Neural cell (in vitro differentiated cells): ENCODE measurements around the gene MACF1. TPM values are rescaled to one million over a fixed set of nuclear protein-coding genes. Genes with fewer than 3 reads are reported as not detected.

ENCODE experiments used
- H2AFZ ChIP-seq: fragments of 200-600, 300-800 bp; sonication (generic), shearing (Covaris generic); 2 replicates; pipeline ENCODE4 v1.6.0; 2014; ENCODE audit warnings: low read depth, mild to moderate bottlenecking, antibody characterized with exemption, low read length, moderate library complexity
- H3F3A ChIP-seq: fragments of 200-600 bp; shearing (Covaris generic); 2 replicates; pipeline ENCODE4 v1.6.1; 2016; ENCODE audit warnings: mild to moderate bottlenecking, moderate library complexity, mixed read lengths, antibody characterized with exemption, low read length; ENCODE audit not compliant: insufficient read depth, poor library complexity, severe bottlenecking
- H3K27ac ChIP-seq: fragments of 200-600, 300-800 bp; sonication (generic), shearing (Covaris generic); 2 replicates; pipeline ENCODE4 v1.5.1; 2014; ENCODE audit warnings: mild to moderate bottlenecking, low read length, moderate library complexity
- H3K27me3 ChIP-seq: fragments of 300-800, 200-600 bp; sonication (generic), shearing (Covaris generic); 2 replicates; pipeline ENCODE4 v1.6.0; 2014; ENCODE audit warnings: mild to moderate bottlenecking, low read depth, low read length, moderate library complexity; ENCODE audit not compliant: insufficient read depth
- H3K36me3 ChIP-seq: fragments of 300-800, 200-600 bp; sonication (generic), shearing (Covaris generic); 2 replicates; pipeline ENCODE4 v1.5.1; 2014; ENCODE audit warnings: mild to moderate bottlenecking, antibody characterized with exemption, low read length, moderate library complexity; ENCODE audit not compliant: insufficient read depth
- H3K4me2 ChIP-seq: fragments of 300-800, 200-600 bp; sonication (generic), shearing (Covaris generic); 2 replicates; pipeline ENCODE4 v1.6.0; 2014; ENCODE audit warnings: mild to moderate bottlenecking, low read length
- H3K4me3 ChIP-seq: fragments of 300-800, 200-600 bp; sonication (generic), shearing (Covaris generic); 2 replicates; pipeline ENCODE4 v1.5.1; 2014; ENCODE audit warnings: mild to moderate bottlenecking, low read length, moderate library complexity
- H3K79me2 ChIP-seq: fragments of 200-600 bp; shearing (Covaris generic); replicated peaks from 2 replicates; pipeline ENCODE4 v1.6.0; 2014; ENCODE audit warnings: mild to moderate bottlenecking, low read length, moderate library complexity; ENCODE audit not compliant: insufficient read depth
- H3K9ac ChIP-seq: fragments of 300-800, 200-600 bp; sonication (generic), shearing (Covaris generic); 2 replicates; pipeline ENCODE4 v1.6.1; 2016; ENCODE audit warnings: mild to moderate bottlenecking, low read length, mixed read lengths
- H3K9me2 ChIP-seq: fragments of 200-600 bp; shearing (Covaris generic); 2 replicates; pipeline ENCODE4 v1.6.1; 2016; ENCODE audit warnings: mild to moderate bottlenecking, low read length, mixed read lengths; ENCODE audit not compliant: insufficient read depth
- H3K9me3 ChIP-seq: fragments of 200-600, 300-800 bp; sonication (generic), shearing (Covaris generic); 2 replicates; pipeline ENCODE4 v1.6.1; 2016; ENCODE audit warnings: mild to moderate bottlenecking, mixed run types, low read length, moderate library complexity, mixed read lengths
- H4K20me1 ChIP-seq: fragments of 200-600 bp; shearing (Covaris generic); 2 replicates; pipeline ENCODE4 v1.6.1; 2016; ENCODE audit warnings: mild to moderate bottlenecking, mixed run types; ENCODE audit not compliant: insufficient read depth
- EP300 ChIP-seq: fragments of 450-650 bp; conservative IDR thresholded peaks from 2 replicates; pipeline ENCODE4 v1.6.1; 2014; ENCODE audit warnings: antibody characterized with exemption, mild to moderate bottlenecking, moderate library complexity; ENCODE audit not compliant: poor library complexity, severe bottlenecking
- EZH2 ChIP-seq: fragments of 200-600, 300-800 bp; shearing (Covaris generic), sonication (generic); IDR thresholded peaks from 2 replicates; pipeline ENCODE4 v1.6.1; 2014; ENCODE audit warnings: antibody characterized with exemption, low read length, borderline replicate concordance, mild to moderate bottlenecking; ENCODE audit not compliant: insufficient read depth, poor library complexity, severe bottlenecking
- MXI1 ChIP-seq: fragments of 450-650 bp; conservative IDR thresholded peaks from 2 replicates; pipeline ENCODE4 v1.6.1; 2014; ENCODE audit warnings: antibody characterized with exemption, mild to moderate bottlenecking; ENCODE audit not compliant: poor library complexity, severe bottlenecking
- POLR2AphosphoS5 ChIP-seq: IDR thresholded peaks from 2 replicates; pipeline ENCODE4 v1.6.1; 2012
- RAD21 ChIP-seq: fragments of 450-650 bp; conservative IDR thresholded peaks from 2 replicates; pipeline ENCODE4 v1.6.1; 2014; ENCODE audit warnings: antibody characterized with exemption, mild to moderate bottlenecking, moderate library complexity
- SMC3 ChIP-seq: fragments of 450-650 bp; conservative IDR thresholded peaks from 2 replicates; pipeline ENCODE4 v1.6.1; 2014; ENCODE audit warnings: antibody characterized with exemption, mild to moderate bottlenecking, moderate library complexity; ENCODE audit not compliant: poor library complexity
- TAF1 ChIP-seq: IDR thresholded peaks from 2 replicates; pipeline ENCODE4 v1.6.1; 2012; ENCODE audit warnings: low read depth
- polyA plus RNA-seq: library from polyadenylated mRNA; depleted of rRNA; stranded (reverse); fragments of >200 nt; gene quantifications from 2 replicates; pipeline ENCODE4 v1.2.3, GENCODE V29; 2014
- TF ChIP-seq, protein P1 (sequence below): IDR thresholded peaks from 2 replicates; pipeline ENCODE4 v1.6.1; 2012; ENCODE audit warnings: borderline replicate concordance
- TF ChIP-seq, protein P2 (sequence below): fragments of 450-650 bp; IDR thresholded peaks from 2 replicates; pipeline ENCODE4 v1.5.1; 2014; ENCODE audit warnings: antibody characterized with exemption, mild to moderate bottlenecking, moderate library complexity; ENCODE audit not compliant: poor library complexity, severe bottlenecking

Gene MACF1
- polyA plus RNA-seq, 1 donor from 2014 or later, result 176 TPM

DNA sequence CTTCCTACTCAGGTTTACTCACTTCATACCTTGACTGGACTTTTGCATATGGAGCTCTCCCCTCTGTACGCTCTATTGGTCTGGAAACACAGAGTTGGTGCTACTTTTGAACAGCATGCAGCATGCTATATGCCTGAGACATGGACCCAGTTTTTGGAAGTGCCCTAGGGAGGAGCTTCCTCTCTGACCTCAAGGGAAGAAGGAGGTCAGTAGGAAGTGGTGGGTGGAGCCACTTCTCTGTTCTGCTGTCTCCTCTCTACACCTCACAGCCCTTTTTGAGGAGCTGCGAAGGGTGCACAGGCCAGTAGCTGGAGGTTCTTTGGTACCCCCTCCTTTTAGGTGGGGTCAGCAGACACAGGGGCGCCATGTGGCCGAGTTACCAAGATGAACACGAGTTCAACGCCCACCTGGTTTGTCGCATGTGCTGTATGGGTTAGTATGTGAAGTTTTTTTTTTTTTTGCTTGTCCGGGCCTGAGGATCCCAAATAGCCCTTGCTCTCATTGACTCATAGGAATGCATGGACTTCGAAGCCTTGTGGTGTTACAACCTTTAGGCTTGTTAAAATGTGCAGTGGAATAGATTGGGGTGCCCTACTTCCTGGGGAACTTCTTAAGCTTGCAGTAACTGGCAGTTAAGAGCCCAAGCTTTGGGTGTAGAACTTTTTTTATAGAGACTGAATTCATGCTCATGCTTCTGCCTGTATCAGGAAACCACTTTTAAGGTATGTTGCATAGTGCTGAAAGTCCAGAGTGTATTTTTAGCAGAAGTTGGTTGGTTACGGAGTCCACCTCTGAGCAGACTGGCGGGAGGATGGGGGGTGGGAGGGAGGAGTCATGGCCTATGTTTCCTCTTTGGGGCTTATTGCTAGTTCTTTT is 10.7 kb downstream of the MACF1 start:
- TF ChIP-seq, protein P1, sequence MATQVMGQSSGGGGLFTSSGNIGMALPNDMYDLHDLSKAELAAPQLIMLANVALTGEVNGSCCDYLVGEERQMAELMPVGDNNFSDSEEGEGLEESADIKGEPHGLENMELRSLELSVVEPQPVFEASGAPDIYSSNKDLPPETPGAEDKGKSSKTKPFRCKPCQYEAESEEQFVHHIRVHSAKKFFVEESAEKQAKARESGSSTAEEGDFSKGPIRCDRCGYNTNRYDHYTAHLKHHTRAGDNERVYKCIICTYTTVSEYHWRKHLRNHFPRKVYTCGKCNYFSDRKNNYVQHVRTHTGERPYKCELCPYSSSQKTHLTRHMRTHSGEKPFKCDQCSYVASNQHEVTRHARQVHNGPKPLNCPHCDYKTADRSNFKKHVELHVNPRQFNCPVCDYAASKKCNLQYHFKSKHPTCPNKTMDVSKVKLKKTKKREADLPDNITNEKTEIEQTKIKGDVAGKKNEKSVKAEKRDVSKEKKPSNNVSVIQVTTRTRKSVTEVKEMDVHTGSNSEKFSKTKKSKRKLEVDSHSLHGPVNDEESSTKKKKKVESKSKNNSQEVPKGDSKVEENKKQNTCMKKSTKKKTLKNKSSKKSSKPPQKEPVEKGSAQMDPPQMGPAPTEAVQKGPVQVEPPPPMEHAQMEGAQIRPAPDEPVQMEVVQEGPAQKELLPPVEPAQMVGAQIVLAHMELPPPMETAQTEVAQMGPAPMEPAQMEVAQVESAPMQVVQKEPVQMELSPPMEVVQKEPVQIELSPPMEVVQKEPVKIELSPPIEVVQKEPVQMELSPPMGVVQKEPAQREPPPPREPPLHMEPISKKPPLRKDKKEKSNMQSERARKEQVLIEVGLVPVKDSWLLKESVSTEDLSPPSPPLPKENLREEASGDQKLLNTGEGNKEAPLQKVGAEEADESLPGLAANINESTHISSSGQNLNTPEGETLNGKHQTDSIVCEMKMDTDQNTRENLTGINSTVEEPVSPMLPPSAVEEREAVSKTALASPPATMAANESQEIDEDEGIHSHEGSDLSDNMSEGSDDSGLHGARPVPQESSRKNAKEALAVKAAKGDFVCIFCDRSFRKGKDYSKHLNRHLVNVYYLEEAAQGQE, result no peak
- TF ChIP-seq SMC3 (no peak), RAD21 (no peak), EZH2 (no peak), MXI1 (no peak)
- no peak overlapping the region for H3K9ac ChIP-seq

DNA sequence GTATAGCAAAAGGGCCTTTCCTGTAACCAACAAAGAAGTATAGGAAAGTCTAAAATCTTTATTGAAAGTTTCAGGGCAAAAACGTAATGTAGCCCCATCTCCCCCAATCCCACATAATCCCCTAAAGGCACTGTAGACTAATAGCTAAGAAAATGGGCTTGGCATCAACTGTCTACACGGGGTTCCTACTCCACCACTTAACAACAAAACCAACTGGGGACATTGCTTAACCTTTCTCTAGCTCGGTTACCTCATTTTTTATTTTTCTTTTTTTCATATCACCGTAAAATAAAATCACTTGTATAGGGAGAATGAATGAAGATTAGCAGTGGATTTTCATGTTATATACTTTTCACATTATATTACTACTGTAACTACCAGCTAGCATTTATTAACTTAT is 12.3 kb downstream of the MACF1 start:
- Histone ChIP-seq H3K4me2 (no peak overlapping the region), H4K20me1 (peaks cover 7% of the 10 kb centered on the region), H3K27ac (no peak overlapping the region), H3K79me2 (peaks cover 16% of the 10 kb centered on the region), H3K36me3 (no peaks in the 10 kb centered on the region), H3K27me3 (no peaks in the 10 kb centered on the region), H3F3A (no peaks in the 10 kb centered on the region), H3K9me3 (no peaks in the 10 kb centered on the region), H3K9me2 (no peaks in the 10 kb centered on the region), H2AFZ (no peak overlapping the region), H3K9ac (no peak overlapping the region), H3K4me3 (no peak overlapping the region)
- TF ChIP-seq, protein P1, result no peak
- TF ChIP-seq POLR2AphosphoS5 (no peak), MXI1 (no peak), EZH2 (no peak), SMC3 (no peak), EP300 (no peak), RAD21 (no peak), TAF1 (no peak)
- TF ChIP-seq, protein P2, sequence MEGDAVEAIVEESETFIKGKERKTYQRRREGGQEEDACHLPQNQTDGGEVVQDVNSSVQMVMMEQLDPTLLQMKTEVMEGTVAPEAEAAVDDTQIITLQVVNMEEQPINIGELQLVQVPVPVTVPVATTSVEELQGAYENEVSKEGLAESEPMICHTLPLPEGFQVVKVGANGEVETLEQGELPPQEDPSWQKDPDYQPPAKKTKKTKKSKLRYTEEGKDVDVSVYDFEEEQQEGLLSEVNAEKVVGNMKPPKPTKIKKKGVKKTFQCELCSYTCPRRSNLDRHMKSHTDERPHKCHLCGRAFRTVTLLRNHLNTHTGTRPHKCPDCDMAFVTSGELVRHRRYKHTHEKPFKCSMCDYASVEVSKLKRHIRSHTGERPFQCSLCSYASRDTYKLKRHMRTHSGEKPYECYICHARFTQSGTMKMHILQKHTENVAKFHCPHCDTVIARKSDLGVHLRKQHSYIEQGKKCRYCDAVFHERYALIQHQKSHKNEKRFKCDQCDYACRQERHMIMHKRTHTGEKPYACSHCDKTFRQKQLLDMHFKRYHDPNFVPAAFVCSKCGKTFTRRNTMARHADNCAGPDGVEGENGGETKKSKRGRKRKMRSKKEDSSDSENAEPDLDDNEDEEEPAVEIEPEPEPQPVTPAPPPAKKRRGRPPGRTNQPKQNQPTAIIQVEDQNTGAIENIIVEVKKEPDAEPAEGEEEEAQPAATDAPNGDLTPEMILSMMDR, result no peak

More for the DNA sequence above, 10.7 kb downstream of the MACF1 start:
- Histone ChIP-seq H3K79me2 (peaks cover 13% of the 10 kb centered on the region), H3K9me3 (no peaks in the 10 kb centered on the region), H3K4me3 (no peak overlapping the region), H3K27me3 (no peaks in the 10 kb centered on the region), H3K4me2 (no peak overlapping the region), H3K36me3 (no peaks in the 10 kb centered on the region), H4K20me1 (peaks cover 7% of the 10 kb centered on the region), H3F3A (no peaks in the 10 kb centered on the region), H3K27ac (no peak overlapping the region), H2AFZ (no peak overlapping the region), H3K9me2 (no peaks in the 10 kb centered on the region)
